SK-N-SH (cell line): ENCODE results near the gene C4A. TPM values are rescaled to one million over a fixed set of nuclear protein-coding genes. Genes with fewer than 3 reads are reported as not detected.
"Not testable (repeated sequence)": the region's sequence is repeated elsewhere in the genome, so short reads cannot be mapped to it uniquely, and the experiment has no call there.

Source experiments
- CTCF ChIA-PET: fragments of 300-600, 350-600 bp; formaldehyde crosslinking; extraction: SDS; loops from one replicate; lab custom pipeline; 2021; lab: Yijun Ruan, JAX
- POLR2A ChIA-PET: fragments of 350-600 bp; sonication (Branson Sonifier 250); formaldehyde crosslinking; extraction: SDS; loops from one replicate; lab custom pipeline; 2020; ENCODE audit warnings: antibody characterized with exemption, inconsistent platforms; lab: Yijun Ruan, JAX
- DNase-seq: peaks from one replicate; pipeline ENCODE4 v3.0.0; 2012
- H2AFZ ChIP-seq: fragments of 200-600 bp; sonication (generic); 2 replicates; pipeline ENCODE4 v1.8.1; 2016; ENCODE audit warnings: antibody characterized with exemption, mild to moderate bottlenecking, low read depth
- H3F3A ChIP-seq: fragments of 200-600 bp; sonication (generic); replicated peaks from 2 replicates; pipeline ENCODE3; 2016; ENCODE audit warnings: antibody characterized with exemption, mild to moderate bottlenecking; ENCODE audit not compliant: insufficient read depth
- H3K27ac ChIP-seq, 2 experiments: fragments of 200-500 bp in 1 of 2; fragments of 200-600 bp in 1 of 2; sonication (Bioruptor generic) in 1 of 2; sonication (generic), shearing (Covaris generic) in 1 of 2; 2 replicates each; pipeline versions ENCODE4 v1.5.1 to v1.6.1; 2014 to 2016; ENCODE audit warnings: low read depth in 2 of 2, inconsistent platforms in 1 of 2, low read length in 1 of 2, mild to moderate bottlenecking in 1 of 2, mixed read lengths in 1 of 2
- H3K27me3 ChIP-seq: fragments of 200-600 bp; sonication (generic), shearing (Covaris generic); 2 replicates; pipeline ENCODE4 v1.6.1; 2016; ENCODE audit warnings: mixed run types; ENCODE audit not compliant: insufficient read depth
- H3K36me3 ChIP-seq, 2 experiments: fragments of 200-500 bp in 1 of 2; fragments of 200-600 bp in 1 of 2; sonication (Bioruptor generic) in 1 of 2; sonication (generic) in 1 of 2; replicated peaks in 1 of 2; 2 replicates each; pipeline versions ENCODE3 to v1.5.1; 2014 to 2016; ENCODE audit warnings: low read length in 1 of 2, mild to moderate bottlenecking in 1 of 2; ENCODE audit not compliant: insufficient read depth in 2 of 2, control insufficient read depth in 1 of 2
- H3K4me1 ChIP-seq, 2 experiments: fragments of 200-500 bp in 1 of 2; fragments of 200-600 bp in 1 of 2; sonication (Bioruptor generic) in 1 of 2; sonication (generic), shearing (Covaris generic) in 1 of 2; 2 replicates each; pipeline versions ENCODE4 v1.5.1 to v1.6.1; 2014 to 2016; ENCODE audit warnings: low read depth in 1 of 2, low read length in 1 of 2, mixed run types in 1 of 2; ENCODE audit not compliant: insufficient read depth in 2 of 2, control insufficient read depth in 1 of 2
- H3K4me2 ChIP-seq: fragments of 200-600 bp; sonication (generic), shearing (Covaris generic); 2 replicates; pipeline ENCODE4 v1.6.1; 2017; ENCODE audit warnings: mixed run types
- H3K4me3 ChIP-seq, 2 experiments: fragments of 200-500 bp in 1 of 2; fragments of 200-600 bp in 1 of 2; sonication (Bioruptor generic) in 1 of 2; sonication (generic), shearing (Covaris generic) in 1 of 2; 2 replicates each; pipeline versions ENCODE4 v1.5.1 to v1.8.1; 2014 to 2016; ENCODE audit warnings: low read depth in 2 of 2, inconsistent platforms in 1 of 2, low read length in 1 of 2, mild to moderate bottlenecking in 1 of 2, mixed read lengths in 1 of 2, moderate library complexity in 1 of 2
- H3K79me2 ChIP-seq: fragments of 200-600 bp; sonication (generic); 2 replicates; pipeline ENCODE4 v1.8.1; 2017; ENCODE audit warnings: mild to moderate bottlenecking; ENCODE audit not compliant: insufficient read depth
- H3K9ac ChIP-seq: fragments of 200-600 bp; sonication (generic); 2 replicates; pipeline ENCODE4 v1.6.1; 2017; ENCODE audit warnings: mixed run types
- H3K9me2 ChIP-seq: fragments of 200-600 bp; sonication (generic); 2 replicates; pipeline ENCODE4 v1.6.1; 2017; ENCODE audit warnings: mixed run types
- H3K9me3 ChIP-seq: fragments of 200-600 bp; sonication (generic); 2 replicates; pipeline ENCODE4 v1.6.1; 2017; ENCODE audit warnings: mixed run types, mild to moderate bottlenecking, moderate library complexity
- H4K20me1 ChIP-seq: fragments of 200-600 bp; sonication (generic); 2 replicates; pipeline ENCODE4 v1.6.1; 2017; ENCODE audit warnings: mild to moderate bottlenecking, mixed run types; ENCODE audit not compliant: insufficient read depth
- WGBS: methylation state at CpG from one replicate; pipeline ENCODE4 v1.1.6; 2017; ENCODE audit warnings: low lambda C conversion rate; 5-methylcytosine and 5-hydroxymethylcytosine counted together
- polyA plus RNA-seq, 3 experiments: library from polyadenylated mRNA; depleted of rRNA; stranded (reverse); fragments of >200 nt; gene quantifications; 2 replicates each; pipeline ENCODE4 v1.2.3, GENCODE V29; 2012

Gene C4A
- polyA plus RNA-seq, 1 of the 3 experiments (the other 2 are of a cell fraction): 11.4 TPM

- POLR2A ChIA-PET, H3K9me3 ChIP-seq: not testable (repeated sequence)
These were observed 22.5 kb downstream of the C4A start for GRCh38 chr6:32004393-32004792.

GRCh38 chr6:32004864-32005537 is 23.1 kb downstream of the C4A start:
- H3K27me3 ChIP-seq, H3K9me2 ChIP-seq, POLR2A ChIA-PET, CTCF ChIA-PET, H3K79me2 ChIP-seq, H3F3A ChIP-seq, H4K20me1 ChIP-seq, H3K36me3 ChIP-seq, H3K9ac ChIP-seq, H2AFZ ChIP-seq, H3K4me3 ChIP-seq, H3K27ac ChIP-seq, H3K4me1 ChIP-seq, DNase-seq, H3K9me3 ChIP-seq, H3K4me2 ChIP-seq: not testable (repeated sequence)
- WGBS: 50% methylated on average over 9 of the region's 13 CpGs

More at GRCh38 chr6:32004393-32004792, 22.5 kb downstream of the C4A start:
- DNase-seq, H3K27ac ChIP-seq, CTCF ChIA-PET, H4K20me1 ChIP-seq, H3K9me2 ChIP-seq, H3K36me3 ChIP-seq, H3K4me1 ChIP-seq, H2AFZ ChIP-seq, H3K27me3 ChIP-seq, H3K4me2 ChIP-seq, H3K4me3 ChIP-seq, H3K79me2 ChIP-seq, H3F3A ChIP-seq, H3K9ac ChIP-seq: not testable (repeated sequence)
- WGBS: 85% methylated on average over 3 of the region's 4 CpGs

- H3K27ac ChIP-seq, CTCF ChIA-PET, H3K9me3 ChIP-seq, H4K20me1 ChIP-seq, H3K9me2 ChIP-seq, H3K4me2 ChIP-seq, H3K4me1 ChIP-seq, POLR2A ChIA-PET, DNase-seq, H3K9ac ChIP-seq, H3K79me2 ChIP-seq, H3K27me3 ChIP-seq, H3K36me3 ChIP-seq, H3F3A ChIP-seq, H3K4me3 ChIP-seq, H2AFZ ChIP-seq: not testable (repeated sequence)
- 17% methylated on average over 1 of the region's 9 CpGs for WGBS
These were observed 23.7 kb downstream of the C4A start for GRCh38 chr6:32005538-32005880.

- CTCF ChIA-PET, H3K9me3 ChIP-seq, H4K20me1 ChIP-seq, H3K4me3 ChIP-seq, H3K4me2 ChIP-seq, POLR2A ChIA-PET, H3K9ac ChIP-seq, H3F3A ChIP-seq, H3K4me1 ChIP-seq, H3K79me2 ChIP-seq, H2AFZ ChIP-seq, H3K27me3 ChIP-seq, DNase-seq, H3K27ac ChIP-seq, H3K36me3 ChIP-seq, H3K9me2 ChIP-seq: not testable (repeated sequence)
- WGBS: 30% methylated on average over 4 of the region's 8 CpGs
These were observed 24.2 kb downstream of the C4A start for GRCh38 chr6:32005991-32006529.

GRCh38 chr6:32007086-32007485 is 25.2 kb downstream of the C4A start:
- H4K20me1 ChIP-seq, H3K79me2 ChIP-seq, H3F3A ChIP-seq, H2AFZ ChIP-seq, H3K4me2 ChIP-seq, H3K4me1 ChIP-seq, H3K9me2 ChIP-seq, H3K9ac ChIP-seq, DNase-seq, H3K4me3 ChIP-seq, CTCF ChIA-PET, H3K9me3 ChIP-seq, H3K27me3 ChIP-seq, H3K27ac ChIP-seq, H3K36me3 ChIP-seq, POLR2A ChIA-PET: not testable (repeated sequence)
- 55% methylated on average over 8 of the region's 12 CpGs for WGBS

- H3K9me2 ChIP-seq, H3K27ac ChIP-seq, H3K4me3 ChIP-seq, H3K9ac ChIP-seq, H3K27me3 ChIP-seq, H3K79me2 ChIP-seq, H3K4me2 ChIP-seq, H3F3A ChIP-seq, H3K9me3 ChIP-seq, POLR2A ChIA-PET, H2AFZ ChIP-seq, DNase-seq, H3K4me1 ChIP-seq, H4K20me1 ChIP-seq, H3K36me3 ChIP-seq, CTCF ChIA-PET: not testable (repeated sequence)
- WGBS: no CpG with 5 or more reads among the region's 24 CpGs
These were observed 26.2 kb downstream of the C4A start for GRCh38 chr6:32008037-32008436.
